Loucy (cell line): ENCODE data around the gene GTF3C1.

Experiments
- CTCF ChIP-seq: fragments of 200-600 bp; sonication (generic); conservative IDR thresholded peaks from 2 replicates; pipeline ENCODE4 v1.5.1; 2014; ENCODE audit warnings: mild to moderate bottlenecking, antibody characterized with exemption, low read length
- EZH2phosphoT487 ChIP-seq: fragments of 200-600 bp; IDR thresholded peaks from 2 replicates; pipeline ENCODE4 v1.6.1; 2018; ENCODE audit warnings: antibody characterized with exemption, mild to moderate bottlenecking, moderate library complexity, borderline replicate concordance

DNA sequence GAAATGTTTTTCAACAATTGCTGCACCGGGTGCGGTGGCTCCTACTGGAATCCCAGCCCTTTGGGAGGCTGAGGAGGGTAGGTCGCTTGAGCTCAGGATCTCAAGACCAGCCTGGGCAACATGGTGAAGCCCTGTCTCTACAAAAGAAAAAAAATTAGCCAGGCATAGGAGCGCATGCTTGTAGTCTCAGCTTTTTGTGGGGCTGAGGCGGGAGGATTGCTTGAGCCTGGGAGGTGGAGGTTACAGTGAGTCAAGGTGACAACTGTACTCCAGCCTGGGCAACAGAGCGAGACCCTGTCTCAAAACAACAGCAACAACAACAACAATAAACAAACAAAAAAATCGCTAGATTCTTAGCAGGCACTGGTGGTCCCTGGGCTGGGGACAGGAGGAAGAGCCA, 119.2 kb downstream of the GTF3C1 start:
- TF ChIP-seq EZH2phosphoT487: no peak
- TF ChIP-seq CTCF: no peak
